HFFc6 (cell line): ENCODE results near the gene TMEM87B. TPM values are rescaled to one million over a fixed set of nuclear protein-coding genes. Genes with fewer than 3 reads are reported as not detected.

ENCODE experiments used
- DNase-seq: peaks from one replicate; pipeline ENCODE4 v3.0.0-alpha.2; 2018
- H3K27ac Mint-ChIP-seq: 2 replicates; pipeline ENCODE4 v1.8.0; 2020; ENCODE audit warnings: mild to moderate bottlenecking, mixed read lengths
- H3K27me3 Mint-ChIP-seq: 2 replicates; pipeline ENCODE4 v1.8.0; 2021; ENCODE audit warnings: mild to moderate bottlenecking, moderate library complexity, mixed read lengths; ENCODE audit not compliant: insufficient read depth
- H3K36me3 Mint-ChIP-seq: 2 replicates; pipeline ENCODE4 v1.8.0; 2021; ENCODE audit warnings: low read depth, mixed read lengths
- H3K4me1 Mint-ChIP-seq: 2 replicates; pipeline ENCODE4 v1.8.0; 2020; ENCODE audit warnings: low read depth, mixed read lengths
- H3K4me3 Mint-ChIP-seq: 2 replicates; pipeline ENCODE4 v1.8.0; 2020; ENCODE audit warnings: mild to moderate bottlenecking, moderate library complexity, mixed read lengths
- H3K9me3 Mint-ChIP-seq: 2 replicates; pipeline ENCODE4 v1.8.0; 2020; ENCODE audit warnings: mild to moderate bottlenecking, mixed read lengths
- CTCF ChIP-seq: fragments of 200-600 bp; sonication (generic); IDR thresholded peaks from 2 replicates; pipeline ENCODE4 v1.5.0; 2021; ENCODE audit warnings: antibody characterized with exemption, mild to moderate bottlenecking
- total RNA-seq, 6 experiments: library from RNA; stranded (reverse); fragmentation: NEBNext Ultra II Directional; extraction: Animal tissue kit (Norgen Biotek cat#: 25700); gene quantifications; 2 replicates in 1 of 6; 3 replicates in 5 of 6; pipeline ENCODE4 v1.2.3, GENCODE V29; 2021

TMEM87B gene
- total RNA-seq, 6 experiments from 2014 or later = 37.9 to 51.6 (median 39.7) TPM

- H3K27ac Mint-ChIP-seq = peak overlapping the region; percentile 95
- H3K9me3 Mint-ChIP-seq = no peaks in the 10 kb centered on the region
- peak overlapping the region; percentile 96 for H3K4me3 Mint-ChIP-seq
Measured at GRCh38 chr2:112053917-112054846, 887 bp upstream of the TMEM87B start.

DNA sequence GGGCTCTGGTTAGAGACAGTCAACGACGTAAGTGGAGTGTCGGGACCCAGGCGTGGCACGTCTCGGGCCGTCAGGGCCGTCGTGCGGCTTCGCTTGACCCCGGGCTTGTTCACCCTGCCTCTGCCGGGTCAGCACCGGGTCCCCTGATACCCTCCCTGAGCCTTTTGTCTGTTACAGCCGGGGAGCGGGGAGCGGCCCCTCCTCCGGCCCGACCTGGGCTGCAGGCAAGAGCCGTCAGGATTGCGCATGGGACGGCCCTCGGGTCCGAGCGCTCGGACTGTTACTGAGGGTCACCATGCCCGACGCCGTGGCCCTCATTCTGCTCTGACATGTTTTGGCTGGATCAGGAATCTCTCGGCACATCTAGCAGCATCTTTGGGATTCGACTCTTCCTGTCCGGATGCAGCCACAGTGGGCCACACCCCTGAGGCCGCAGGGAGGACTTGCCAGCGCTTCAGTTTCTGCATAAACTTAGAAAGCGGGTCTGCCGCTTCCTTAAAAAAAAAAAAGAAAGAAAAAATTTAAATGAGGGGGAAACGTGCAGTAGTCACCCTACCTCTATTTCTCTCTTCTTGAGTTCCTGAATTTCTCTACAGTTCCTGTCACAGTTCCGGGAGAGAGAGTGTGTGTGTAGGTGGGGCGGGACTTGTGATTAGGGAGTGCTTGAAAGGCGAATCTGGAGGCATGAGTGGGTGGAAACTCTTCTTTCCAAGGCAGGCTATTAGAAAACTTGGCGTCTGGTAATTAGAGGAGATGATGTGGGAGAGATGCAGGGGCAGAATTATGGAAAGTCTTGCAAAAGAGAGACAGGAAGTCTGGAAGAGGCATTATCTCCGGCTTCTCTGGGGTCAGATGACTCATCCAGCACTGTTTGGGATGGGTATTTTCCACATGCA lies 909 bp downstream of the TMEM87B start:
- peak overlapping the region; percentile 92 for H3K4me3 Mint-ChIP-seq
- H3K4me1 Mint-ChIP-seq = peaks cover 42% of the 10 kb centered on the region
- H3K9me3 Mint-ChIP-seq = no peaks in the 10 kb centered on the region
- H3K27ac Mint-ChIP-seq = peak overlapping the region; percentile 96
- no peak for TF ChIP-seq CTCF
- H3K36me3 Mint-ChIP-seq = peaks cover 25% of the 10 kb centered on the region
- H3K27me3 Mint-ChIP-seq = peaks cover 2% of the 10 kb centered on the region; the same call in 1 of the 2 replicates
- peak; percentile 95 for DNase-seq

More at GRCh38 chr2:112053917-112054846, 887 bp upstream of the TMEM87B start:
- peaks cover 44% of the 10 kb centered on the region for H3K4me1 Mint-ChIP-seq
- no peak for TF ChIP-seq CTCF
- DNase-seq = peak; percentile 91
- peaks cover 18% of the 10 kb centered on the region for H3K36me3 Mint-ChIP-seq
- H3K27me3 Mint-ChIP-seq = peaks cover 3% of the 10 kb centered on the region

DNA sequence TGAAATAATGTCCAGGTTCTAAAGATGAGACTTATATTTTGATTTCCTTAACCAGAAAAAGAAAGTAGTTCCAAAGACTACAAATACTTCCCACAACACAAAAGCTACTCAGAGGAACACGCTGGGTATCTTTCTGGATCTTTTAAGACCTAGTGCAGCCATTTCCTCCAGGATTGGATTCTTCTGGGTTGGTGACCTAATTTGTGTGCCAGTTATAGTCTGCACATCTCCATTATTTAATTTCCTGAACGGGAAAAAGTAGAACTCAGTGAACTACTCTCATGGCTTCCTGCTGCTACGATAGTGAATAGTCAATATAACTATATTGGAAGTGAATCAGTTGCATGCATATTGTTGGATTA lies 1.5 kb downstream of the TMEM87B start:
- Mint-ChIP-seq H3K4me1 (peaks cover 48% of the 10 kb centered on the region), H3K27me3 (peaks cover 2% of the 10 kb centered on the region; the same call in 1 of the 2 replicates), H3K27ac (peak overlapping the region; percentile 96), H3K36me3 (peaks cover 32% of the 10 kb centered on the region), H3K9me3 (no peaks in the 10 kb centered on the region), H3K4me3 (peak overlapping the region; percentile 92)
- TF ChIP-seq CTCF = no peak
- no peak for DNase-seq

DNA sequence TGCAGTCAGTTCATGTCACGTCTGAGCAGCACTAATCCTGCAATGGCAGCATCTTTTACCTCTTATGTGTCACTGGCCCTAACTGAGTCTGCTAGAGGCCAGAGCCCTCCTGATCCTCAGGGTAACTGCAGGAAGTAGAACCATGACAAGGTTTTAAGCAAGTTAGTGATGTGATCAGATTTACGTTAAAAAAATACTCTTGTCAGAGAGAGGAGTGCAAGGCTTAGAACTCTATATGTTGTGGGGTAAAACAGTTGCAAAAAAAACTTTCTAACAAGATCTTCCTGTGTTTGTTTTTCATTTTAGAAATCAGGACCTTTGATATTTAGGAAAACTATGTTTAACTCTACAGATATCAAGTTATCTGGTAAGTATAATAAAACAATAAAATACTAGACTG lies 4.6 kb downstream of the TMEM87B start:
- peaks cover 56% of the 10 kb centered on the region for H3K36me3 Mint-ChIP-seq
- no peaks in the 10 kb centered on the region for H3K27me3 Mint-ChIP-seq
- H3K9me3 Mint-ChIP-seq = no peaks in the 10 kb centered on the region
- H3K27ac Mint-ChIP-seq = no peak overlapping the region
- no peak for TF ChIP-seq CTCF
- no peak overlapping the region; the same call in 1 of the 2 replicates for H3K4me3 Mint-ChIP-seq
- H3K4me1 Mint-ChIP-seq = peaks cover 65% of the 10 kb centered on the region
- DNase-seq = no peak

DNA sequence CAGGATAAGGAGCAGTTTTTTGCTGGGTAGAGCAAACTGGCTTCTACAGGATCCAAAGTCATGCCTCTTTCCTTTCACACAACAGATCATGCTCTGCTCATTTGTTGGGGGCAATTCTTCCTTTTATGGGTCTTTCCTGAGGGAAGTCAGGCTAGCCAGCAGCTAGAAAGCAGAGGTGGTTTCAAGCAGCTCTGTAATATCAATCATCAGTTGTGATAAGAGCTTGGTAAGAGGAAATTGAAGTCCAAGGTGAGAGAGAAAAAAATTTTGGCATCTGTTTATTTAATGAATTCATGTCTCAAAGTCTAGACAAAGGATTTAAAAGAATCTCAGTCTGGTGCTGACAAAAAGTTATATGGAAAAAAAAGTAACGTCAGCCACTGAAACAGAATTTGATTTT lies 6.2 kb downstream of the TMEM87B start:
- H3K27ac Mint-ChIP-seq = no peak overlapping the region
- DNase-seq = no peak
- H3K36me3 Mint-ChIP-seq = peaks cover 62% of the 10 kb centered on the region
- no peak for TF ChIP-seq CTCF
- H3K27me3 Mint-ChIP-seq = no peaks in the 10 kb centered on the region
- peaks cover 81% of the 10 kb centered on the region for H3K4me1 Mint-ChIP-seq
- H3K4me3 Mint-ChIP-seq = no peak overlapping the region
- no peaks in the 10 kb centered on the region for H3K9me3 Mint-ChIP-seq
